ENCODE data around the gene FOXR1. TPM values are rescaled to one million over a fixed set of nuclear protein-coding genes. Genes with fewer than 3 reads are reported as not detected.

The FOXR1 gene
- total RNA-seq, result not detected in 2 replicates

GRCh38 chr11:118971646-118972045 is at the start of gene FOXR1:
Gene FOXR1, plus strand, starts transcription at chr11:118971761. Its CDS starts 171 bp downstream, at chr11:118971932.

DNA sequence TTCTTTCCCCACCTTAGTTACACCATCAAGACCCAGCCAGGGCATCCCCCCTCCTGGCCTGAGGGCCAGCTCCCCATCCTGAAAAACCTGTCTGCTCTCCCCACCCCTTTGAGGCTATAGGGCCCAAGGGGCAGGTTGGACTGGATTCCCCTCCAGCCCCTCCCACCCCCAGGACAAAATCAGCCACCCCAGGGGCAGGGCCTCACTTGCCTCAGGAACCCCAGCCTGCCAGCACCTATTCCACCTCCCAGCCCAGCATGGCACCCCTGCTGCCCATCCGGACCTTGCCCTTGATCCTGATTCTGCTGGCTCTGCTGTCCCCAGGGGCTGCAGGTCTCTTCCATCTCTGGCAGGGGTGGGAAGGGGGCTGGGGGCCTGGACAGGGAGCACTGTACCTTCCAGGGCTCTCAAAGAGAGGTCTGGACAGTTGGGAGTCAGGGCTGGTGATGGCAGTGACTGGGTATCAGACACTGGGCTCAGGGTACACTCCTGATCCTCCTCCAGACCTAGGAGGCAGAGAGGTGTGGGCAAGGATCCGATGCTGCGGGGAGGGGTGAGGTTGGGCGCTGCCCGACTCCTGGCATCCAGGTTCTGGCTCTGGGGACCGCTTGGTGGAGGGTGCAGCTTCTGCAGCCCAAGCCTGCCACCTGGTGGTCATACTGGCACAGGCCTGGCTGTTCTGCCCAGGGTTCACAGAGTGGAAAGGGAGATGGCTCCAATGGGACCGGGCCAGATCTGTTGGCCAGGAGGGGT is 15.3 kb upstream of the FOXR1 start, which contains the start of gene UPK2:
UPK2 (plus strand) TSS at position 205 of the 753 bp plus-strand sequence; CDS start at position 258, 53 bp downstream.

DNA sequence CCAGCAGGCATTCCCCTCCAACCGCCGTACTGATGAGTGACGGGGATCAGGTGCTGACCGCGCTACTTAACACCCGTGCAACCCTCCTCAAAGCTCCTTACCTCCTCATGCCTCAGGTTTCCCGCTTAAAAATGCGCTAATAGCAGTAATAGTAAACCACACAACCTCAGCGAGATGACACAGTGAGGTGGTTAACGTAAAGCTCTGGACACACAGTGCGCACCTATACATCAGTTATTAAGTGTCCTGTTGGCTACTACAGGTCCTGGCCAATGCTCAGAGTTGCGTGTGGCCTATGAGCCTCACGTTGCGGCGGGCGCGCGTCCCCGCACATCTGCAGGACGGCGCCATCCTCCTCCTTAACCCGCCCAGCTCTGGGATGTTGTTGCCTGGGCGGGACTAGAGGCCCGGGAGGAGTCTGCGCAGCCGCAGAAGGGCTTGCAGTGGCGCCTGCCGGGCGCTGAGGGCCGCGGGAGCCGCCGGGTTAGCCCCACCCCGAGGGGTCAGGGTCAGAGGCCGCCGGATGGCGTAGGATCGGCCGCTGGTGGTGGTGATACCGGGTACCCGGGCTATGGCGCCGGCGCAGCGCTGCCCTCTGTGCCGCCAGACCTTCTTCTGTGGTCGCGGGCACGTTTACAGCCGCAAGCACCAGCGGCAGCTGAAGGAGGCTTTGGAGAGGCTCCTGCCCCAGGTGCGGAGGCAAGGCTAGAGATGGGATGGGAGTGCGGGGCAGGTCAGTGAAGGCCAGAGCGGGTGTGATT is 26.2 kb downstream of the FOXR1 start, which contains the start of gene CENATAC:
CENATAC (plus strand) TSS at position 512 of the 761 bp plus-strand sequence; CDS start at position 572, 60 bp downstream.

GRCh38 chr11:119018074-119018938 is 46.7 kb downstream of the FOXR1 start, which contains the start of the genes RPS25 and TRAPPC4:
Gene RPS25, minus strand, starts transcription at chr11:119018343. Its CDS starts 59 bp downstream, at chr11:119018284.
Gene TRAPPC4, plus strand, starts transcription at chr11:119018766. Its CDS starts 30 bp downstream, at chr11:119018796.

GRCh38 chr11:119030329-119031047 is 58.9 kb downstream of the FOXR1 start, which contains the start of gene SLC37A4:
Gene SLC37A4, minus strand, starts transcription at chr11:119030877.

Other genes with a start within 250 kb of the FOXR1 start
- 42.8 and 44.3 TPM in 2 replicates for gene DDX6, start 180.6 kb upstream of the FOXR1 start, total RNA-seq
- not detected in 2 replicates for gene CXCR5, start 87.9 kb upstream of the FOXR1 start, total RNA-seq
- gene BCL9L, start 45.8 kb upstream of the FOXR1 start, total RNA-seq, result 23.8 and 25.0 TPM in 2 replicates
- 0.30 TPM in 1 of 2 replicates, not detected in the other for gene UPK2, start 15.5 kb upstream of the FOXR1 start, total RNA-seq
- gene CENATAC, start 26.4 kb downstream of the FOXR1 start, total RNA-seq, result 5.2 and 7.8 TPM in 2 replicates
- gene RPS25, start 46.6 kb downstream of the FOXR1 start, total RNA-seq, result 2,303 and 2,652 TPM in 2 replicates
- gene TRAPPC4, start 47.0 kb downstream of the FOXR1 start, total RNA-seq, result 85.4 and 97.8 TPM in 2 replicates
- 22.0 and 24.0 TPM in 2 replicates for gene SLC37A4, start 59.1 kb downstream of the FOXR1 start, total RNA-seq
- gene HYOU1, start 85.4 kb downstream of the FOXR1 start, total RNA-seq, result 214 and 216 TPM in 2 replicates
- gene VPS11, start 96.1 kb downstream of the FOXR1 start, total RNA-seq, result 14.7 and 17.1 TPM in 2 replicates
- 22.5 and 29.3 TPM in 2 replicates for gene HMBS, start 113.1 kb downstream of the FOXR1 start, total RNA-seq
- 27.2 and 32.5 TPM in 2 replicates for gene DPAGT1, start 130.1 kb downstream of the FOXR1 start, total RNA-seq
- gene C2CD2L, start 135.6 kb downstream of the FOXR1 start, total RNA-seq, result 4.5 and 7.3 TPM in 2 replicates
- gene HINFP, start 149.8 kb downstream of the FOXR1 start, total RNA-seq, result 8.4 and 13.1 TPM in 2 replicates
- gene ABCG4, start 177.3 kb downstream of the FOXR1 start, total RNA-seq, result 0.08 and 0.23 TPM in 2 replicates
- gene NLRX1, start 197.0 kb downstream of the FOXR1 start, total RNA-seq, result 13.6 and 18.8 TPM in 2 replicates
- gene NHERF4, start 213.7 kb downstream of the FOXR1 start, total RNA-seq, result 0.16 TPM in 1 of 2 replicates, not detected in the other
- 13.4 and 17.3 TPM in 2 replicates for gene CBL, start 234.6 kb downstream of the FOXR1 start, total RNA-seq

All from hair follicular keratinocyte (primary cell).